ENCODE results near the gene SLC17A9.

- TF ChIP-seq CTCF (IDR thresholded peaks at IDR 0.05) (no peak), ZFX (IDR thresholded peaks at IDR 0.05; ENCODE audit: borderline replicate concordance) (no peak)
These were observed 694 bp downstream of the SLC17A9 start for GRCh38 chr20:62952968-62953838.
